Thymus (tissue), 11 donors: ENCODE data around the gene GDAP1L1. TPM values are rescaled to one million over a fixed set of nuclear protein-coding genes. Genes with fewer than 3 reads are reported as not detected.

ENCODE experiments used
- DNase-seq, 9 donors: peaks; one replicate each; pipeline ENCODE4 v3.0.0-alpha.2; 2013; ENCODE audit warnings: low spot score in 9 of 9, low read depth in 6 of 9, missing footprints in 1 of 9
- H3K27ac ChIP-seq, 2 donors: one replicate each; pipeline ENCODE4 v1.5.1; 2013; ENCODE audit warnings: control low read depth in 1 of 2, low read depth in 1 of 2, low read length in 1 of 2, mild to moderate bottlenecking in 1 of 2, moderate library complexity in 1 of 2
- H3K27me3 ChIP-seq, 2 donors: one replicate each; pipeline ENCODE4 v1.5.1; 2013; ENCODE audit warnings: low read length in 1 of 2; ENCODE audit not compliant: control insufficient read depth in 2 of 2, insufficient read depth in 1 of 2
- H3K36me3 ChIP-seq, 2 donors: one replicate each; pipeline ENCODE4 v1.5.1; 2013; ENCODE audit warnings: low read length in 1 of 2, mild to moderate bottlenecking in 1 of 2, moderate library complexity in 1 of 2; ENCODE audit not compliant: control insufficient read depth in 2 of 2, insufficient read depth in 2 of 2
- H3K4me1 ChIP-seq, 2 donors: one replicate each; pipeline ENCODE4 v1.5.1; 2013; ENCODE audit warnings: low read length in 2 of 2; ENCODE audit not compliant: control insufficient read depth in 2 of 2, insufficient read depth in 2 of 2
- H3K4me3 ChIP-seq, 2 donors: one replicate each; pipeline ENCODE4 v1.5.1; 2013; ENCODE audit warnings: low read length in 2 of 2, control low read depth in 1 of 2, mild to moderate bottlenecking in 1 of 2
- H3K9me3 ChIP-seq, 2 donors: one replicate each; pipeline ENCODE4 v1.5.1; 2013; ENCODE audit warnings: low read length in 1 of 2, mild to moderate bottlenecking in 1 of 2; ENCODE audit not compliant: control insufficient read depth in 2 of 2, insufficient read depth in 1 of 2
- WGBS: extraction: QIAGEN DNeasy Blood & Tissue Kit; methylation state at CpG from one replicate; pipeline ENCODE4 v1.1.7; 2013; 5-methylcytosine and 5-hydroxymethylcytosine counted together
- polyA plus RNA-seq: library from polyadenylated mRNA; stranded (reverse); fragments of 200-250 nt; gene quantifications from one replicate; pipeline ENCODE4 v1.2.3, GENCODE V29; 2013
- total RNA-seq: library from RNA; stranded (reverse); fragments of 120-200 nt; gene quantifications from one replicate; pipeline ENCODE4 v1.2.4, GENCODE V29; 2013
- donor health status: healthy.

GDAP1L1 gene
- total and polyA plus RNA-seq, 2 donors = under 0.01 to 0.09 TPM

DNA sequence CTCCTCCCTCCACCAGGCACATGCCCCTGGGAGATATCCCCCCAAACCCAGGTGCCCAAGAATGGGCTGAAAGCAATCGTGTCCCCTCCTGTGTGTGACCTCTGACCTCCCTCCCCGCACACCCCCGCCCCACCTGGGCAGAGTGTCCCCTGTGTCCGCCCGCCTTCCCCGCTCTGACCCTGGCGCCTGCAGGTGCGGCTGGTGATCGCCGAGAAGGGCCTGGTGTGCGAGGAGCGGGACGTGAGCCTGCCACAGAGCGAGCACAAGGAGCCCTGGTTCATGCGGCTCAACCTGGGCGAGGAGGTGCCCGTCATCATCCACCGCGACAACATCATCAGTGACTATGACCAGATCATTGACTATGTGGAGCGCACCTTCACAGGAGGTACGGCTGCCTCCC, 9.9 kb downstream of the GDAP1L1 start:
- Histone ChIP-seq H3K4me1 (no peaks in the 10 kb centered on the region), H3K27ac (no peak overlapping the region), H3K4me3 (no peak overlapping the region), H3K27me3 (peaks cover 0 to 3% of the 10 kb centered on the region in 2 donors), H3K36me3 (no peaks in the 10 kb centered on the region), H3K9me3 (no peaks in the 10 kb centered on the region)
- 94% methylated on average over 21 of the region's 21 CpGs for WGBS
- DNase-seq = no peak

DNA sequence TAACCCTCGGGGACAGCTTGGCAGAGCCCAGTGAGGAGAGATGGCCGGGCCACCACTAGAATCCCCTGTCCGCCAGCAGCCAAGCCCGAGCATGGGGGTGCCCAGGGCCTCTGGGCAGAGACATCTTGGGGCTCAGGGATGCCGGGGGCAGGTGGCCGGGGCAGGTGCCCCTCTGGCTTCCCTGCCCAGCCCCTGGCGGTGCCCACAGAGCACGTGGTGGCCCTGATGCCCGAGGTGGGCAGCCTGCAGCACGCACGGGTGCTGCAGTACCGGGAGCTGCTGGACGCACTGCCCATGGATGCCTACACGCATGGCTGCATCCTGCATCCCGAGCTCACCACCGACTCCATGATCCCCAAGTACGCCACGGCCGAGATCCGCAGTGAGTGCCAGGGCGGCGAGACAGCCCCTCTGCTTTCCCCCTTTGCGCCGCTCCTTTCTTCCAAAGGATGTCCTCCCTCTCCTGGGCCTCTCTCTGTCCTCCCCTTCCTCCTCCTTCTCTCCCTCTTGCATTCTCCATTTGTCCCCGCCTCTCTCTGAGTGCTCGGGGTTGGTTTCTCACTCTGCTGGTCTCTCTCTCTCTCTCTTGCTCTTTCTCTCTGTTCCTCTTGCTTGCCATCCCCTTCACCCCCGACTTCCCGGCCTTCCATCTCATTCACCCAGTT, 11.2 kb downstream of the GDAP1L1 start:
- Histone ChIP-seq H3K36me3 (no peaks in the 10 kb centered on the region), H3K27ac (no peak overlapping the region), H3K9me3 (no peaks in the 10 kb centered on the region), H3K4me3 (no peak overlapping the region), H3K27me3 (peaks cover 0 to 3% of the 10 kb centered on the region in 2 donors), H3K4me1 (no peaks in the 10 kb centered on the region)
- WGBS = 92% methylated on average over 28 of the region's 28 CpGs
- DNase-seq = no peak

DNA sequence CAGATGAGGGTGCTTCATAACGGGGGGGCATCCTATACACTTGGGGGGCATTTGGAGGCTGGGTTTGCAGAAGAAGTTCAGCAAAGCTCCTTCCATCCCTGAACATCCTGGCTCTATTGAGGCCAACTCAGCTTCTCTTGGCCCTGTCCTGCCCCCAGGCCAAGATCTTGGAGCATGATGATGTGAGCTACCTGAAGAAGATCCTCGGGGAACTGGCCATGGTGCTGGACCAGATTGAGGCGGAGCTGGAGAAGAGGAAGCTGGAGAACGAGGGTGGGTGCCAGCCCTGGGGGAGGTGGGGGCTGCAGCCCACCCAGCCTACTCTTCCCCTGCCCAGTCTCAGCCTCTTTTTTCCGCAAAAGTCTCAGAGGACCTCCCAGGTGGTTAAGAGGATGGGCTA, 17.2 kb downstream of the GDAP1L1 start:
- no peak overlapping the region for H3K27ac ChIP-seq
- peaks cover 0 to 3% of the 10 kb centered on the region in 2 donors for H3K27me3 ChIP-seq
- H3K9me3 ChIP-seq = no peaks in the 10 kb centered on the region
- no peak overlapping the region for H3K4me3 ChIP-seq
- no peaks in the 10 kb centered on the region for H3K4me1 ChIP-seq
- H3K36me3 ChIP-seq = no peaks in the 10 kb centered on the region
- WGBS = 64% methylated on average over 5 of the region's 5 CpGs
- peak in 1 of 9 donors; percentile 4 for DNase-seq

DNA sequence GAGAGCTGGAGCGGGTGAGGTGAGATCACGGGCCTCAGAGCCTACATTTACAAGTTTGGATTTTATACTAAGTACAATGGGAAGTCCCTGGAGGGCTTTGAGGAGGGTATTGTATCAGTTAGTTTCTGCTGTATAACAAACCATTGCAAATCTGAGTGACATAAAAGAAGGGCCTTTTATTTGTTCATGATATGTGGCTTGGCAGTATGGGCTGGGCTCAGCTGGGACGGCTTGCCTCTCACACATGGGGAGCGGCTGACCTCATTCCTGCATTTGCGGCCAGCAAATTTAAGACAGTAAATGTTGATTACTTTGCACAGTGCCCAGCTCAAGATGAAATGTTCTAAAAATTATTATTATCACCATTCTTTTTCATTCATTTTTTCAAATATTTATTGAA, 21.7 kb downstream of the GDAP1L1 start:
- Histone ChIP-seq H3K27ac (no peak overlapping the region), H3K4me3 (no peak overlapping the region), H3K36me3 (no peaks in the 10 kb centered on the region), H3K4me1 (no peaks in the 10 kb centered on the region), H3K9me3 (no peaks in the 10 kb centered on the region), H3K27me3 (no peaks in the 10 kb centered on the region)
- 96% methylated on average over 5 of the region's 5 CpGs for WGBS
- DNase-seq = no peak

DNA sequence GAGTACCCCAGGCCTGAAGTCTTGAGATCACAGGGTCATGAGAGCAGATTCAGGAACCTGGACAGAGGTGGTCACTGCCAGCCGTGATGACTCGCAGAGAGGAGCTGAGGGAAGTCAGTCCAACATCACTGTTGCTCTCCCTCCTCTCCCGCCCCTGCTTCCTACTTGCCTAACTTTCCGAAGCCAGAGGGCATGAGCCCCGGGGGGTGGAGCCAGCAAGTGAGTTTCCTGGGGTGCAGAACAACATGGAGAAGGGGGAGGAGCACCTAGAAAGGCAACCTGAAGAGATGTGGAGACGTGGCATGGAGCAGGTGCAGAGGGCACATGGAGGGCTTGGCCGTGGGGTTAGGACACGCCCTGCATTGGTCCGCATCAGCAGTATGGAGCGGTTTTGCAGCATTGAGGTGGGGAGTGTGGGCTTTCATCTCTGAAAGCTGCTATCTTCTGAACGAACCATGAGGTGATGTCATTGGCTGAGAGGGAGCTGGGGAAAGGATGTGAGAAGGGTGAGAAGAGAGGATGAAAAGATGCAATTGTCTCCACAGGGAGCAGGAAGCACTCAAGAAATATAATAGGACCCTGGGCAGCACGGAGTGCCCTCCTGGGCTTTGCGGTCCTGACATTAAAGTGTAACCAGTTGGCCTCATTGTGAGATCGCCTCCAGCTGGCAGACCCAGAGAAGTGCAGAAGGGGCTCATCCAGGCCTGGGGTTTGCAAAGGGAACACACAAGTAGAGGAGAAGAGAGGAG, 25.0 kb downstream of the GDAP1L1 start:
- H3K36me3 ChIP-seq = no peaks in the 10 kb centered on the region
- no peaks in the 10 kb centered on the region for H3K27me3 ChIP-seq
- no peak overlapping the region for H3K4me3 ChIP-seq
- H3K27ac ChIP-seq = no peak overlapping the region
- no peaks in the 10 kb centered on the region for H3K4me1 ChIP-seq
- no peaks in the 10 kb centered on the region for H3K9me3 ChIP-seq
- no peak for DNase-seq
- 80% methylated on average over 14 of the region's 14 CpGs for WGBS

DNA sequence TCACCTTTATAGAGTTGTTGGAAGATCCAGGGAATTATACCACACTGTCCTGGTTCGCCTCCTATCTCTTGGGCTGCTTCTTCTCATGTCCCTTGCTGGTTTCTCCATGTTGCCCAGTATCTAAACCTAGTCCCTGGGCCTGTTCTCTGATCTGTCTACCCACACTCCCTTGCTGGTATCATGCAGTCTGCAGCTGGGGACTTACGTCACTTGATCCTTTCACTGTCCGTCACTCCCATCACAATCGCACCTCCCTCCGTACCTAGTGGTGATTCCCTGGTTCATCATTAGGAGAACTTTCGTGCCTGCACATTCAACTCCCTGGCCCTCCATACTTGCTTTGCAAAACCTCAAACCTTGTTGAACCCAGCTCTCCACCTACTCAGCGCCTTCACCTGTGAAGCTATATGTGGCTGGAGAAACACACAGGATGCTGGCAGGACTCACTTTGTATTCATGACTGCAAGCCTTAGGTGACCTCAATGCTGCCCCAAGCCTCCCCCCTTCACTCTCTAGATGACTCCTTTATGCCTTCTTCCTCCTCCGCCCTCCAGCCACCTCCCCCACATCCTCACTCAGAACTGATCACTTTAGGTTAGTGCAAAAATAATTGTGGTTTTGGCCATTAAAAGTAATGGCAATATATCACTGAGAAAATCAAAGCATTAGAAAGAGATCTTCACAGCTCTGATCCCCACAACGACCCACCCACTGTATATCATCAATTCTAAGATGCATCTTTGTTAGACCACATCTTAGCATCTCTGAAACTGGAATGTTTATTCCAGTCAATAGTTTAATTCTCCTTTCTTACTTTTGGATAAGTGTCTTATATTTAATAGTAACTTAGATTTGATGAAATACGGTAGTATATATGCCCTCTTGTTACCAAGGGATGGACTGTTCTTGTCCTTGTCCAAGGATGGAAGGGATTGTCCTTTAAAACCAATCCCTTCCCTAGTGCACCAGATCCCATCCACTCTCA, 26.4 kb downstream of the GDAP1L1 start:
- Histone ChIP-seq H3K27me3 (no peaks in the 10 kb centered on the region), H3K27ac (no peak overlapping the region), H3K9me3 (no peaks in the 10 kb centered on the region), H3K4me3 (no peak overlapping the region), H3K4me1 (no peaks in the 10 kb centered on the region), H3K36me3 (no peaks in the 10 kb centered on the region)
- WGBS = 97% methylated on average over 10 of the region's 10 CpGs
- DNase-seq = no peak

DNA sequence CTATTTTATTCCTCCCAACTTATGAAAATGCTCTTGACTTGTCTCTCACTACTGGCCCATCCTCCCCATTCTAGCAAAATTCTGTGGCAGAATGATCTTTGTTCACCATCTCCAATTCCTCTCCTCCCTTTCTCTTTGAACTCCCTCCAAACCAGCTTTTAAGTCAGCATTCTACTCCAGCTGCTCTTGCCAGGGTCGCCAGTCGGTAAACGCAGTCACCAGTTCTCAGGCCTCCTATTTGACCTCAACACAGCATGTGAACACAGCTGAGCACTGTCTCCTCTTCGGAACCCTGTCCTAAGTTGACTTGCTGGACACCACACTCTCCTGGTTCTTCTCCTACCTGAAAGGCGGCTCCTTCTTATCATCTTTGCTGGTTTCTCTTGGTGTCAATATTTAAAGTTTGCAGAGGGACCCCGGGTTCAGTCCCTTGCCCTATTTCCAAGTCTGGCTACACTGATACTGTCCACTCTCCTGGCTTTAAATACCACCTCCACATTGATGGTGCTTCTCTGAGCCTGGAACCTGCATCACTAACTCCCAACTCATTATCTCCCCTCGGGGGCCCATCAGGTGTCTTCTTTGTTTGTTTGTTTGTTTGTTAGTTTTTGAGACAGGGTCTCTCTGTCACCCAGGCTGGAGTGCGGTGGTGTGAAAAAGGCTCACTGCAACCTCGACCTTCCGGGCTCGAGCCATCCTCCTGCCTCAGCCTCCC, 27.4 kb downstream of the GDAP1L1 start:
- no peaks in the 10 kb centered on the region for H3K27me3 ChIP-seq
- no peak for DNase-seq
- 90% methylated on average over 11 of the region's 11 CpGs for WGBS

DNA sequence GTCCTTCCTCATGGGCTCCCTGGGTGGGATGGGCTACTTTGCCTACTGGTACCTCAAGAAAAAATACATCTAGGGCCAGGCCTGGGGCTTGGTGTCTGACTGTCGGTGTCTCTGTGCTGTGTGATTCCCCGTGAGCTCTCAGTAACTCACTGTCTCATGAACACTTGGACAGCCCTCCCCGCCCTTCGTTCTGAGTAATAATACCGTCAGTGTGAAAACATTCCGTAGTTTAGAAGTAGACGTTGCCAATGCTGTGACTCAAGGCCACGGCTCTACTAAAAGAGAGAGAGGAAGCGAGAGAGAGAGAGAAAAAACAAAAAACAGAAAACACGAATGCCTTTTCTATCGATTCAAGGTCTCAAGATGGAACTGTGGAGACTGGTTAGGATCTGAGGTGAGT, 32.1 kb downstream of the GDAP1L1 start:
- Histone ChIP-seq H3K36me3 (no peaks in the 10 kb centered on the region), H3K4me1 (no peaks in the 10 kb centered on the region), H3K4me3 (no peak overlapping the region), H3K9me3 (no peaks in the 10 kb centered on the region), H3K27me3 (no peaks in the 10 kb centered on the region), H3K27ac (no peak overlapping the region)
- no peak for DNase-seq
- WGBS = 96% methylated on average over 11 of the region's 11 CpGs

More for the DNA sequence above, 27.4 kb downstream of the GDAP1L1 start:
- Histone ChIP-seq H3K36me3 (no peaks in the 10 kb centered on the region), H3K9me3 (no peaks in the 10 kb centered on the region), H3K27ac (no peak overlapping the region), H3K4me1 (no peaks in the 10 kb centered on the region), H3K4me3 (no peak overlapping the region)
